ENCODE measurements around the gene KDM2A.

KDM2A gene

GRCh38 chr11:67118801-67119584 lies at the start of gene KDM2A:
Gene KDM2A, plus strand, starts transcription at chr11:67119263. Its CDS starts 2,054 bp downstream, at chr11:67121317.
- no peaks in the 10 kb centered on the region for H3K9me3 ChIP-seq
- in situ Hi-C loops (cut with MboI; ENCODE audit: low sequenced_read_pairs) = no loop called here
- H3K27me3 ChIP-seq (ENCODE audit: low read depth) = no peaks in the 10 kb centered on the region
- peaks cover 6% of the 10 kb centered on the region for H3K36me3 ChIP-seq (replicated peaks)
- peak; percentile 97 to 100 for DNase-seq (ENCODE audit: low spot score in 2 of 2)
- H3K4me3 ChIP-seq = peak within 1 kb of the TSS; percentile 99
- H3K4me1 ChIP-seq = peaks cover 8% of the 10 kb centered on the region

DNA sequence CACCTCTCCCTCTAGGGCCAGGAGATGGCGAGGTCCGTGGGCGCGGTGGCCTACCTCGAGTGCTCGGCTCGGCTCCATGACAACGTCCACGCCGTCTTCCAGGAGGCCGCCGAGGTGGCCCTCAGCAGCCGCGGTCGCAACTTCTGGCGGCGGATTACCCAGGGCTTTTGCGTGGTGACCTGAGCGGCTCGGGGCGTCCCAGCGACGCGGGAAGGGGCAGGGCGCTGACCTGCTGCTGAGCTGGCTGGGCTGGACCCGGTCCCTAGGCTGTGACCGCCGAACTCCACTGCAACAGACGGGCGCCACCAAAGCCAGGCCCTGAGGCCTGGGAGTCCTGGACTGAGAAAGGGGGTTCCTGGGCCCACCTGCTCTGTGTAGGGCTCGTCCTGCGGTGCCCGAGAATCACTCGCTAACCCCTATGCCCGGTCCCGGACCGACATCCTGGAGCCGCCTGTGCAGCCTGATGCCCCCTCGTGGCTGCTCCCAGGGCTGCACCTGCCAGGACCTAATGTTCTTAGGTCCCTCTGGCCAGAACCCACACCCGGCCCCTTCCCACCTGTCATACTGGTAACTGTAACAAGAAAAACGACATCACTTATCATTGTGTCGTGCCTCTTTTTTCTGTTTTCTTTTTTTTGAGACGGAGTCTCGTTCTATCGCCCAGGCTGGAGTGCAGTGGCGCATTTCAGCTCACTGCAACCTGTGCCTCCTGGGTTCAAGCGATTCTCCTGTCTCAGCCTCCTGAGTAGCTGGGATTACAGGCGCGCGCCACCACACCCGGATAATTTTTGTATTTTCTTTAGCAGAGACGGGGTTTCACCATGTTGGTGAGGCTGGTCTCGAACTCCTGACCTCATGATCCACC lies 47.4 kb upstream of the KDM2A start:
- Histone ChIP-seq H3K27me3 (ENCODE audit: low read depth) (no peaks in the 10 kb centered on the region), H3K4me1 (no peaks in the 10 kb centered on the region), H3K4me3 (no peak overlapping the region), H3K9me3 (no peaks in the 10 kb centered on the region), H3K36me3 (replicated peaks) (no peaks in the 10 kb centered on the region)
- DNase-seq (ENCODE audit: low spot score in 2 of 2) = peak; percentile 50 to 85
- in situ Hi-C loops (cut with MboI; ENCODE audit: low sequenced_read_pairs) = no loop called here

- H3K4me3 ChIP-seq = no peak overlapping the region
- no peaks in the 10 kb centered on the region for H3K9me3 ChIP-seq
- DNase-seq (ENCODE audit: low spot score in 2 of 2) = no peak
- no peaks in the 10 kb centered on the region for H3K36me3 ChIP-seq (replicated peaks)
- H3K4me1 ChIP-seq = no peaks in the 10 kb centered on the region
- in situ Hi-C loops (cut with MboI; ENCODE audit: low sequenced_read_pairs) = no loop called here
- H3K27me3 ChIP-seq (ENCODE audit: low read depth) = no peaks in the 10 kb centered on the region
Observed at GRCh38 chr11:67072295-67072694, 46.8 kb upstream of the KDM2A start.

- Histone ChIP-seq H3K27me3 (ENCODE audit: low read depth) (no peaks in the 10 kb centered on the region), H3K4me3 (no peak overlapping the region), H3K9me3 (no peaks in the 10 kb centered on the region), H3K36me3 (replicated peaks) (no peaks in the 10 kb centered on the region), H3K4me1 (no peaks in the 10 kb centered on the region)
- in situ Hi-C loops (cut with MboI; ENCODE audit: low sequenced_read_pairs) = no loop called here
- DNase-seq (ENCODE audit: low spot score in 2 of 2) = no peak
Observed at GRCh38 chr11:67073908-67074307, 45.2 kb upstream of the KDM2A start.

DNA sequence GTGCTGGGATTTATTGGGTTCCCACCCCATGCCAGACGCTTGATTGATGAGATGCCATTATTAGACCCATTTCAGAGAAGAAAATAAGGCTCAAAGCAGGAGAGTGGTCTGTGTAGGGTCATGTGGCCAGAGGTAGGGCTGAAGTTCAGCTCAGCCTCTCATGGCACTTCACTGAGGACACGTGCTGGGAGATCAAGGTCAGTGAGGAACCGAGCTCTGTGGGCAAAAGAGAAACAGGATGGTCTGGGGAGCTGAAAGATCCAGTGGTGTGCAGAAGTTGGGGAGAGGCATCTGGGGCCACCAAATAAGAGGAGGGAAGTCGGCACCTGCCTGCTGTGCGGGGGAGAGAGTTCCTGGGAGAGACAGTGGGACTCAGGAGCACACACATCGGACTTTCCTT lies 42.9 kb upstream of the KDM2A start:
- DNase-seq (ENCODE audit: low spot score in 2 of 2) = no peak
- Histone ChIP-seq H3K4me3 (no peak overlapping the region), H3K27me3 (ENCODE audit: low read depth) (no peaks in the 10 kb centered on the region), H3K4me1 (no peaks in the 10 kb centered on the region), H3K36me3 (replicated peaks) (no peaks in the 10 kb centered on the region), H3K9me3 (no peaks in the 10 kb centered on the region)
- in situ Hi-C loops (cut with MboI; ENCODE audit: low sequenced_read_pairs) = no loop called here

- Histone ChIP-seq H3K9me3 (no peaks in the 10 kb centered on the region), H3K27me3 (ENCODE audit: low read depth) (no peaks in the 10 kb centered on the region), H3K4me1 (peaks cover 5% of the 10 kb centered on the region; the same call in 1 of the 2 replicates), H3K36me3 (replicated peaks) (no peaks in the 10 kb centered on the region), H3K4me3 (no peak overlapping the region)
- DNase-seq (ENCODE audit: low spot score in 2 of 2) = no peak
- in situ Hi-C loops (cut with MboI; ENCODE audit: low sequenced_read_pairs) = no loop called here
Observed at GRCh38 chr11:67079065-67079705, 39.9 kb upstream of the KDM2A start.

DNA sequence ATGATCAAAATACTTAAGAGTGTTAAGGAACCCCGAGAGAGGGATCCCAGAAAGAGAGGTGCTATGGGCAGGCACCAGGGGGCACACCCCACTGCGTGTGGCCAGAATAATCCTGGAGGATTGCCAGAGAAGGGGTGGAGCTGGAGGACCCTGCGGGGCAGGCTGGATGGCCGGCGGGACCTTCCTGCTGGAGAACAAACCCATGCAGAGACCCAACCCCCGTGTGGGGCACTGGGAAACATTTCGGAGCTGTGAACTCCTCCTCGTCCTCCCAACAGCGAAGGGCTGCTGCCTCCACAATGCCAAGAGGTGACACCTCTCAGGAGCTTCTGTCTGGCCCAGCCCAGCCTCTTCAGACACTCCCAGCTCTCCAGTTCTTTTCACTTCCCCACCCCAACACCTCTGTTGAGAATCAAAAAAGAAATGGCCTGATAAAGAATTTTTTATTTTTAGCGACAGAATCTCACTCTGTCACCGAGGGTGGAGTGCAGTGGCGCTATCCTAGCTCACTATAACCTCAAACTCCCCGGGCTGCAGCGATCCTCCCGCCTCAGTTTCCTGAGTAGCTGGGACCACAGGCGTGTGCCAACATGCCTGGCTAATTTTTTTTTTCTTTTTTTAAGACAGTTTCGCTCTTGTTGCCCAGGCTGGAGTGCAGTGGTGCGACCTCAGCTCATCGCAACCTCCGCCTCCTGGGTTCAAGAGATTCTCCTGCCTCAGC lies 36.8 kb upstream of the KDM2A start:
- no peak overlapping the region for H3K4me3 ChIP-seq
- no peaks in the 10 kb centered on the region for H3K27me3 ChIP-seq (ENCODE audit: low read depth)
- in situ Hi-C loops (cut with MboI; ENCODE audit: low sequenced_read_pairs) = loop anchor here (10.0 kb wide), 2 partner anchors 163 to 233 kb away; no protein-coding TSS in a partner anchor
- DNase-seq (ENCODE audit: low spot score in 2 of 2) = peak in 1 of 2 experiments; percentile 55
- H3K9me3 ChIP-seq = no peaks in the 10 kb centered on the region
- peaks cover 5% of the 10 kb centered on the region; the same call in 1 of the 2 replicates for H3K4me1 ChIP-seq
- no peaks in the 10 kb centered on the region for H3K36me3 ChIP-seq (replicated peaks)

DNA sequence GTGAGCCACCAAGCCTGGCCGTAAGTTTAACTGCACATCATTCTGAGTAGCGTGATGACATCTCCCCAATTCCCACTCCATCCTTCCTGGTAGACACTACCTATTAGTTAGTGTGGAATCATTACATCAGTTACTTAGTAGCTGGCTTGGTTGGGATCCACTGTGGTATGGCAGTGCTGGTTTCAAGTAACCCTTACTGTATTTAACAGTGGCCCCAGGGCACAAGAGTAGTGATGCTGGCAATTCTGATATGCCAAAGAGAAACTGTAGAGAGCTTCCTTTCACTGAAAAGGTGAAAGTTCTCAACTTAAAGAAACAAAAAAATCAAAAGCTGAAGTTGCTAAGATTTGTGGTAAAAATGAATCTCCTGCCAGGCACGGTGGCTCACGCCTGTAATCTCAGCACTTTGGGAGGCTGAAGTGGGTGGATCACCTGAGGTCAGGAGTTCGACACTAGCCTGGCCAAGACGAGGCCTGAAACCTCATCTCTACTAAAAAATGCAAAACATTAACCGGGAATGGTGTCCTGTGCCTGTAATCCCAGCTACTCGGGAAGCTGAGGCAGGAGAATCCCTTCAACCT lies 35.2 kb upstream of the KDM2A start:
- in situ Hi-C loops (cut with MboI; ENCODE audit: low sequenced_read_pairs) = loop anchor here (10.0 kb wide), 2 partner anchors 161 to 231 kb away; no protein-coding TSS in a partner anchor
- H3K9me3 ChIP-seq = no peaks in the 10 kb centered on the region
- peaks cover 5% of the 10 kb centered on the region; the same call in 1 of the 2 replicates for H3K4me1 ChIP-seq
- H3K4me3 ChIP-seq = no peak overlapping the region
- no peaks in the 10 kb centered on the region for H3K36me3 ChIP-seq (replicated peaks)
- no peaks in the 10 kb centered on the region for H3K27me3 ChIP-seq (ENCODE audit: low read depth)
- DNase-seq (ENCODE audit: low spot score in 2 of 2) = no peak

GRCh38 chr11:67085617-67086016 lies 33.4 kb upstream of the KDM2A start:
- no peaks in the 10 kb centered on the region for H3K27me3 ChIP-seq (ENCODE audit: low read depth)
- H3K4me3 ChIP-seq = no peak overlapping the region
- H3K9me3 ChIP-seq = no peaks in the 10 kb centered on the region
- in situ Hi-C loops (cut with MboI; ENCODE audit: low sequenced_read_pairs) = loop anchor here (10.0 kb wide), 2 partner anchors 159 to 229 kb away; no protein-coding TSS in a partner anchor
- no peaks in the 10 kb centered on the region for H3K36me3 ChIP-seq (replicated peaks)
- no peak for DNase-seq (ENCODE audit: low spot score in 2 of 2)
- H3K4me1 ChIP-seq = peaks cover 5% of the 10 kb centered on the region; the same call in 1 of the 2 replicates

DNA sequence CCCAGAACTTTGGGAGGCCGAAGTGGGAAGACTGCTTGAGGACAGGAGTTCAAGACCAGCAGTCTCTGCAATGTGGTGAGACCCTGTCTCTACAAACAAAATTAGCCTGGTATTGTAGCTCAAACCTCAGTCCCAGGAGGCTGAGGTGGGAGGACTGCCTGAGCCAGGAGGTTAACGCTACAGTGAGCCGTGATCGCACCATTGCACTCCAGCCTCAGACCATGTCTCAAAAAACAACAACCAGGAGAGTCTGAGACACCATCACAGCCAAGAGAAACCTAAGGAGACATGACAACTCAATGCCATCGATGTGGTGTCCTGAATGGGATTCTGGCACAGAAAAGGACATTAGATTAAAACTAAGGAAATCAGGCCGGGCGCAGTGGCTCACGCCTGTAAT lies 28.3 kb upstream of the KDM2A start:
- Histone ChIP-seq H3K9me3 (no peaks in the 10 kb centered on the region), H3K4me3 (no peak overlapping the region), H3K27me3 (ENCODE audit: low read depth) (no peaks in the 10 kb centered on the region), H3K36me3 (replicated peaks) (no peaks in the 10 kb centered on the region), H3K4me1 (no peaks in the 10 kb centered on the region)
- in situ Hi-C loops (cut with MboI; ENCODE audit: low sequenced_read_pairs) = no loop called here
- DNase-seq (ENCODE audit: low spot score in 2 of 2) = no peak

- Histone ChIP-seq H3K36me3 (replicated peaks) (no peaks in the 10 kb centered on the region), H3K4me3 (no peak overlapping the region), H3K4me1 (no peaks in the 10 kb centered on the region), H3K27me3 (ENCODE audit: low read depth) (no peaks in the 10 kb centered on the region), H3K9me3 (no peaks in the 10 kb centered on the region)
- no peak for DNase-seq (ENCODE audit: low spot score in 2 of 2)
- in situ Hi-C loops (cut with MboI; ENCODE audit: low sequenced_read_pairs) = no loop called here
Observed at GRCh38 chr11:67095214-67095507, 23.9 kb upstream of the KDM2A start.

GRCh38 chr11:67098799-67099429 lies 20.1 kb upstream of the KDM2A start:
- no peaks in the 10 kb centered on the region for H3K27me3 ChIP-seq (ENCODE audit: low read depth)
- no peaks in the 10 kb centered on the region for H3K4me1 ChIP-seq
- H3K9me3 ChIP-seq = no peaks in the 10 kb centered on the region
- H3K4me3 ChIP-seq = no peak overlapping the region
- in situ Hi-C loops (cut with MboI; ENCODE audit: low sequenced_read_pairs) = no loop called here
- DNase-seq (ENCODE audit: low spot score in 2 of 2) = no peak
- no peaks in the 10 kb centered on the region for H3K36me3 ChIP-seq (replicated peaks)
